Ascending aorta (tissue), 2 donors: ENCODE results near the gene AVPI1. TPM values are rescaled to one million over a fixed set of nuclear protein-coding genes. Genes with fewer than 3 reads are reported as not detected.

Experiments used
- DNase-seq, 2 donors: peaks; one replicate each; pipeline ENCODE4 v3.0.0-alpha.2; 2019; ENCODE audit warnings: low spot score in 2 of 2
- H3K27ac ChIP-seq, 2 donors: fragments of 200-600 bp; sonication (generic); one replicate each; pipeline ENCODE4 v1.5.1; 2016 to 2017; ENCODE audit warnings: mild to moderate bottlenecking in 1 of 2
- H3K27me3 ChIP-seq: fragments of 200-600 bp; sonication (generic); one replicate; pipeline ENCODE4 v1.5.1; 2017
- H3K36me3 ChIP-seq, 2 donors: fragments of 200-600 bp; sonication (generic); one replicate each; pipeline ENCODE4 v1.5.1; 2016
- H3K4me1 ChIP-seq, 2 donors: fragments of 200-600 bp; sonication (generic); one replicate each; pipeline ENCODE4 v1.5.1; 2016 to 2017; ENCODE audit warnings: mild to moderate bottlenecking in 1 of 2
- H3K4me3 ChIP-seq, 2 donors: fragments of 200-600 bp; sonication (generic); one replicate each; pipeline ENCODE4 v1.5.1; 2016 to 2017; ENCODE audit warnings: mild to moderate bottlenecking in 1 of 2
- H3K9me3 ChIP-seq, 2 donors: fragments of 200-600 bp; sonication (generic); one replicate each; pipeline ENCODE4 v1.5.1; 2016
- CTCF ChIP-seq, 3 experiments: fragments of 200-600 bp in 2 of 3; fragments of 450-650 bp in 1 of 3; sonication (generic) in 2 of 3; IDR thresholded peaks; one replicate each; pipeline ENCODE4 v1.5.1; 2016 to 2019; ENCODE audit warnings: antibody characterized with exemption in 3 of 3, mild to moderate bottlenecking in 1 of 3, moderate library complexity in 1 of 3
- intact Hi-C: fragments of 100-400 bp; cut with DNase I; formaldehyde crosslinking; loops from one replicate; pipeline ENCODE4 v1.15.1; 2023
- total RNA-seq: library from RNA; depleted of rRNA; stranded (reverse); fragments of >200 nt; gene quantifications from one replicate; pipeline ENCODE4 v1.1.0, GENCODE V29; 2016

Gene AVPI1
- total RNA-seq, 1 donor from 2014 or later = 23.7 TPM

GRCh38 chr10:97711640-97712572, 24.9 kb upstream of the AVPI1 start:
- DNase-seq = no peak
- Histone ChIP-seq H3K4me3 (no peak overlapping the region), H3K27ac (peak overlapping the region; percentile 98 to 100), H3K36me3 (peaks cover 2 to 3% of the 10 kb centered on the region in 2 donors), H3K9me3 (no peaks in the 10 kb centered on the region), H3K27me3 (no peaks in the 10 kb centered on the region), H3K4me1 (peaks cover 29 to 62% of the 10 kb centered on the region in 2 donors)
- no peak for TF ChIP-seq CTCF (IDR thresholded peaks at IDR 0.05)
- intact Hi-C loops = loop anchor here (5.0 to 10.0 kb wide), 2 partner anchors 215 to 423 kb away; partner anchors contain the start of genes MMS19, R3HCC1L and UBTD1

GRCh38 chr10:97708976-97709946, 22.2 kb upstream of the AVPI1 start:
- Histone ChIP-seq H3K4me1 (peaks cover 23 to 52% of the 10 kb centered on the region in 2 donors), H3K27ac (peak overlapping the region; percentile 85 to 98), H3K9me3 (no peaks in the 10 kb centered on the region), H3K4me3 (no peak overlapping the region), H3K36me3 (no peaks in the 10 kb centered on the region), H3K27me3 (no peaks in the 10 kb centered on the region)
- TF ChIP-seq CTCF (IDR thresholded peaks at IDR 0.05) = peak; percentile 59 to 75 (median 67)
- DNase-seq = peak in 1 of 2 donors; percentile 97
- intact Hi-C loops = loop anchor here (1.0 kb wide), 1 partner anchor 22 kb away; no protein-coding TSS in a partner anchor

GRCh38 chr10:97708167-97708566, 21.1 kb upstream of the AVPI1 start:
- no peak for TF ChIP-seq CTCF (IDR thresholded peaks at IDR 0.05)
- Histone ChIP-seq H3K9me3 (no peaks in the 10 kb centered on the region), H3K4me1 (peaks cover 23 to 52% of the 10 kb centered on the region in 2 donors), H3K27ac (peak overlapping the region; percentile 64 to 85), H3K36me3 (no peaks in the 10 kb centered on the region), H3K27me3 (no peaks in the 10 kb centered on the region), H3K4me3 (no peak overlapping the region)
- intact Hi-C loops = no loop called here
- no peak for DNase-seq

GRCh38 chr10:97707134-97707861, 20.3 kb upstream of the AVPI1 start:
- DNase-seq = no peak
- intact Hi-C loops = no loop called here
- H3K9me3 ChIP-seq = no peaks in the 10 kb centered on the region
- H3K27me3 ChIP-seq = no peaks in the 10 kb centered on the region
- peaks cover 17 to 44% of the 10 kb centered on the region in 2 donors for H3K4me1 ChIP-seq
- no peaks in the 10 kb centered on the region for H3K36me3 ChIP-seq
- TF ChIP-seq CTCF (IDR thresholded peaks at IDR 0.05) = no peak
- peak overlapping the region; percentile 64 to 85 for H3K27ac ChIP-seq
- H3K4me3 ChIP-seq = no peak overlapping the region
